Psoas muscle (tissue), 8 donors: ENCODE measurements around the gene ZNF236. TPM values are rescaled to one million over a fixed set of nuclear protein-coding genes. Genes with fewer than 3 reads are reported as not detected.

Experiments
- ATAC-seq, 4 donors: fragments of 200-7000 bp; cut with Tn5 transposase; one replicate each; pipeline ENCODE4 v1.9.1; 2020; ENCODE audit warnings: moderate library complexity in 3 of 4, mild to moderate bottlenecking in 2 of 4
- DNase-seq, 2 donors: peaks; one replicate each; pipeline ENCODE4 v3.0.0-alpha.2; 2020
- H3K27ac ChIP-seq: fragments of 200-600 bp; one replicate; pipeline ENCODE4 v1.8.0; 2022
- H3K27me3 ChIP-seq, 3 donors: fragments of 200-600 bp in 1 of 3; one replicate each; pipeline versions ENCODE4 v1.6.1 to v1.8.0; 2013 to 2022; ENCODE audit warnings: low read length in 2 of 3, mild to moderate bottlenecking in 2 of 3, moderate library complexity in 1 of 3; ENCODE audit not compliant: insufficient read depth in 3 of 3
- H3K36me3 ChIP-seq, 2 donors: fragments of 200-600 bp in 1 of 2; one replicate each; pipeline versions ENCODE4 v1.6.1 to v1.8.0; 2013 to 2022; ENCODE audit warnings: low read depth in 1 of 2, mild to moderate bottlenecking in 1 of 2, moderate library complexity in 1 of 2; ENCODE audit not compliant: insufficient read depth in 1 of 2
- H3K4me1 ChIP-seq: fragments of 200-600 bp; one replicate; pipeline ENCODE4 v1.8.0; 2022
- H3K4me3 ChIP-seq: fragments of 200-600 bp; one replicate; pipeline ENCODE4 v1.8.0; 2022; ENCODE audit warnings: mild to moderate bottlenecking
- H3K9me3 ChIP-seq: fragments of 200-600 bp; one replicate; pipeline ENCODE4 v1.8.0; 2022
- WGBS, 3 donors: extraction: QIAGEN DNeasy Blood & Tissue Kit; methylation state at CpG; one replicate each; pipeline versions ENCODE4 v1.1.6 to v1.1.7; 2013; 5-methylcytosine and 5-hydroxymethylcytosine counted together
- intact Hi-C, 2 donors: fragments of 100-400 bp; cut with DNase I; formaldehyde crosslinking; loops; one replicate each; pipeline versions ENCODE4 v1.11.0 to v1.14.2; 2022
- polyA plus RNA-seq, 3 donors: library from polyadenylated mRNA; stranded (reverse); fragments of 200-250 nt; gene quantifications; one replicate each; pipeline ENCODE4 v1.2.3, GENCODE V29; 2013
- total RNA-seq, 4 donors: library from RNA; stranded (reverse); fragmentation: NEBNext Ultra II Directional in 2 of 4; extraction: Animal tissue kit (Norgen Biotek cat#: 25700) in 2 of 4; gene quantifications; one replicate each; pipeline versions ENCODE4 v1.2.1 to v1.2.4, GENCODE V29; 2021 to 2023
- TF ChIP-seq, protein P1 (sequence below): fragments of 200-600 bp; IDR thresholded peaks from one replicate; pipeline ENCODE4 v1.8.0; 2022; ENCODE audit warnings: antibody characterized with exemption
- donor health status: healthy with polysubstance abuse.
- donor health status: DM: no; HTN: no; CAD: no; lungs with moderate emphysema.
- donor health status: Bipolar disorder and iron deficiency.
- donor health status: healthy.
- donor health status: DM: yes; HTN: yes; CAD: no.
- donor health status: DM: no; HTN: no; CAD: no.
- donor health status: DM: no; HTN: no; CAD: no.
- donor health status: DM: yes; HTN: yes; CAD: no.

The ZNF236 gene
- total and polyA plus RNA-seq, 7 donors, result 0.76 to 9.4 (median 7.5) TPM

DNA sequence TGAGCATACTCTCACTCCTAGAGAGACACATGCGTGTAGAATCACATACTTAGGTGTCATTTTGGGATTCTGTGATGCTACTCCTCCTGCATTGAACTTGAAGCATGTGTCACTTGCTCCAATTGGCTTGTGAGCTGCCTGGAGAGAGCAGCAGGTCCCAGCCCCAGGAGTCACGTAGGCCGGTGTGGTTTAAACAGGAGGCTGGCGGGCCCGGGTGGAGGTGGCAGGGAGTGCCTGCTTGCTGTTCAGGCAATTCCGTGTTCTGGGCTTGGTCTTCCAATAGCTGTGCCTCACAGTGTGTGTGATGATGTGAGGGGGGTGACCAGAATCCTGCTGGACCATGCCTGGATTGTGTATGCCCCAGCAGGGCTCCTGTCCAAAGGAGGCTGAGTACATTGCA is 51.0 kb downstream of the ZNF236 start:
- Histone ChIP-seq H3K27me3 (no peaks in the 10 kb centered on the region), H3K4me1 (no peaks in the 10 kb centered on the region), H3K27ac (no peak overlapping the region), H3K36me3 (peaks cover 0 to 80% of the 10 kb centered on the region in 2 donors), H3K4me3 (no peak overlapping the region), H3K9me3 (no peaks in the 10 kb centered on the region)
- intact Hi-C loops, result loop anchor here (5.0 kb wide), 1 partner anchor 71 kb away; no protein-coding TSS in a partner anchor
- DNase-seq, result no peak
- no peak for ATAC-seq
- TF ChIP-seq, protein P1, sequence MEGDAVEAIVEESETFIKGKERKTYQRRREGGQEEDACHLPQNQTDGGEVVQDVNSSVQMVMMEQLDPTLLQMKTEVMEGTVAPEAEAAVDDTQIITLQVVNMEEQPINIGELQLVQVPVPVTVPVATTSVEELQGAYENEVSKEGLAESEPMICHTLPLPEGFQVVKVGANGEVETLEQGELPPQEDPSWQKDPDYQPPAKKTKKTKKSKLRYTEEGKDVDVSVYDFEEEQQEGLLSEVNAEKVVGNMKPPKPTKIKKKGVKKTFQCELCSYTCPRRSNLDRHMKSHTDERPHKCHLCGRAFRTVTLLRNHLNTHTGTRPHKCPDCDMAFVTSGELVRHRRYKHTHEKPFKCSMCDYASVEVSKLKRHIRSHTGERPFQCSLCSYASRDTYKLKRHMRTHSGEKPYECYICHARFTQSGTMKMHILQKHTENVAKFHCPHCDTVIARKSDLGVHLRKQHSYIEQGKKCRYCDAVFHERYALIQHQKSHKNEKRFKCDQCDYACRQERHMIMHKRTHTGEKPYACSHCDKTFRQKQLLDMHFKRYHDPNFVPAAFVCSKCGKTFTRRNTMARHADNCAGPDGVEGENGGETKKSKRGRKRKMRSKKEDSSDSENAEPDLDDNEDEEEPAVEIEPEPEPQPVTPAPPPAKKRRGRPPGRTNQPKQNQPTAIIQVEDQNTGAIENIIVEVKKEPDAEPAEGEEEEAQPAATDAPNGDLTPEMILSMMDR, result no peak
- 91 to 95% (median 94%) methylated on average over 6 of the region's 6 CpGs for WGBS, 3 donors

- intact Hi-C loops, result loop anchor here (5.0 kb wide), 1 partner anchor 71 kb away; no protein-coding TSS in a partner anchor
- TF ChIP-seq, protein P1, result no peak
- H3K9me3 ChIP-seq, result no peaks in the 10 kb centered on the region
- no peak overlapping the region for H3K4me3 ChIP-seq
- ATAC-seq (no peak), DNase-seq (no peak)
- WGBS, 3 donors, result 90 to 93% (median 93%) methylated on average over 17 of the region's 17 CpGs
- H3K36me3 ChIP-seq, result peaks cover 0 to 80% of the 10 kb centered on the region in 2 donors
- H3K27ac ChIP-seq, result no peak overlapping the region
- no peaks in the 10 kb centered on the region for H3K4me1 ChIP-seq
- no peaks in the 10 kb centered on the region for H3K27me3 ChIP-seq
Measured at GRCh38 chr18:76873713-76874112, 51.4 kb downstream of the ZNF236 start.

DNA sequence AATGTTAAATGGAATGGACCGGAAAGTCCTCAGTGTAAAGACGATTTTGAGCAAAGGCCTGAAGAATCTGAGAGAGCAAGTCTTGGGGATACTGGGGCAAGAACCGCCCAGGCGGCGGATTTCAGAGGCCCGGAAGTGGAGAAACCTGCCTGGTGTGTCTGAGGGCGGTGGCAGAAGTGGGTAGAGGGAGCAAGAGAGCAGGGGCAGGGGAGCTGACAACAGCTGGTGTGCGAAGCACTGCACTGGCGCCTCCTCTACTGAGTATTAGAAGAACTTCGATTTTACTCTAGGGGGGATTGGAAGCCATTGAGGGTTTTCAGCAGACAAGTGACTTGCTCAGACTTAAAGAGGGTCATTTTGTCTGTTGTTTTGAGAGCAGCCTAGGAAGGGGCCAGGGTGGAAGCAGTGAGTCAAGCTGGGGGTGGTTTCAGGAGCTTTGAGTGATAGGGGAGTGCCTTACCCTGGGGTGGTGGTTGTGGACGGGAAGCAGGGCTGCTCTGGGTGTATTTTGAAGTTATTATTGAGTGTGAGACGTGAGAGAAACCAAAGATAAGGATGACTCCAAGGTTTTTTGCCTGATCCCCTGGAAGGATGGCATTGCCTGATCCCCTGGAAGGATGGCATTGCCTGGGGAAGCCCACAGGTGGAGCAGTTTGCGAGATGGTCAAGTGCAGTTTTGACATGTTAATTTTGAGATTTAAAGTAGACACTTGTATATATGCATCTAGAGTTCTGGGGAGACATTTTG is 52.5 kb downstream of the ZNF236 start:
- Histone ChIP-seq H3K36me3 (peaks cover 0 to 78% of the 10 kb centered on the region in 2 donors), H3K27me3 (no peaks in the 10 kb centered on the region), H3K9me3 (no peaks in the 10 kb centered on the region), H3K27ac (no peak overlapping the region), H3K4me3 (no peak overlapping the region), H3K4me1 (no peaks in the 10 kb centered on the region)
- intact Hi-C loops, result loop anchor here (5.0 kb wide), 1 partner anchor 73 kb away; no protein-coding TSS in a partner anchor
- WGBS, 3 donors, result 89 to 94% (median 92%) methylated on average over 13 of the region's 13 CpGs
- DNase-seq (no peak), ATAC-seq (peak in 2 of 4 donors; percentile 8 to 13)
- TF ChIP-seq, protein P1, result no peak

DNA sequence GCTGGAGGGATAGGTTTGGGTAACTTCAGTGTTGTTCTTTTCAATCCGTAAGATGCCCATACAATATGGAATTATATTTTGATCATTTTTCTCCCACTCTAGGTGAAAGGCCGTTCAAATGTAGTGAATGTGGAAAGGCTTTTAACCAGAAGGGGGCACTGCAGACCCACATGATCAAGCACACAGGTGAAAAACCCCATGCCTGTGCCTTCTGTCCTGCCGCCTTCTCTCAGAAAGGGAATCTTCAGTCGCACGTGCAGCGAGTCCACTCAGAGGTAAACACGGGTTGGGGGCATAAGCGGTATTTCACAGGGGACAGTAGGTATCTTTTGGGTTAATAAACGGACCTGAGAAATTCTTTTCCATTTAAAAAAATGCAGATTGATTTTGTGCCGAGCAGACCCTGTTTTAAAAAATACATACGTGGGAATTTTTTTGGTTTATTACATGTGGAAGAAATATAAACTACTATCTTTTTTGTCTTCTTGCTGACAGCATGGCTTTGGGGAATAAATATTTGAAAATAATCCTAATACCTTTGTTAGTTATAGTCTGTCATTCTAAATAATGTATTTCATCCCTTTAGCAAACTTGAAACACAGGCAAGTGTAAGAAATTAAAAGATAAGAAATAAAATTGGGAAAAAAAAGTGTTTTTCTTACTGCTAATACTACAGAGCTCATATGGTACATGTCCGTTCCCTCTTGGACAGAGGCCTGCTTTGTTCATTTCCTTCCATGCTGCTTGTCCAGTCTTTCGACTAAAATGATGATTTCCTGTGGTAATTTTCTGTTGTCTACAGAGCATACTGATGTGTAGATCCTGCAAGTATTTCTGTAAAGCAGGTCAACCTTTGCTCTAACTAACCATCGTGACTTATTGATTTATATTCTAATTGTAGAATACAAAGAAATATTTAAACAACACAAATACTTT is 53.3 kb downstream of the ZNF236 start:
- Histone ChIP-seq H3K27ac (no peak overlapping the region), H3K9me3 (no peaks in the 10 kb centered on the region), H3K4me3 (no peak overlapping the region), H3K27me3 (no peaks in the 10 kb centered on the region), H3K4me1 (no peaks in the 10 kb centered on the region), H3K36me3 (peaks cover 0 to 78% of the 10 kb centered on the region in 2 donors)
- TF ChIP-seq, protein P1, result peak; percentile 52
- intact Hi-C loops, result no loop called here
- ATAC-seq, result peak in 3 of 4 donors; percentile 33 to 68 (median 66)
- WGBS, 3 donors, result 73 to 79% (median 75%) methylated on average over 14 of the region's 14 CpGs
- DNase-seq, result peak in 1 of 2 donors; percentile 20
